Sigmoid colon (tissue), 4 donors: ENCODE measurements around the gene SCUBE3.

Source experiments
- CTCF ChIP-seq, 4 experiments: fragments of 450-650 bp in 3 of 4; fragments of 200-600 bp in 1 of 4; IDR thresholded peaks; one replicate each; pipeline ENCODE4 v1.5.1; 2016 to 2019; ENCODE audit warnings: antibody characterized with exemption in 4 of 4, mild to moderate bottlenecking in 3 of 4, moderate library complexity in 2 of 4
- POLR2A ChIP-seq, 2 donors: fragments of 450-650 bp; IDR thresholded peaks; one replicate each; pipeline ENCODE4 v1.6.1; 2016; ENCODE audit warnings: antibody characterized with exemption in 2 of 2, mild to moderate bottlenecking in 2 of 2, moderate library complexity in 2 of 2
- POLR2AphosphoS5 ChIP-seq, 4 donors: sonication (generic); formaldehyde crosslinking; IDR thresholded peaks; one replicate each; pipeline ENCODE4 v1.6.1; 2017; ENCODE audit warnings: antibody characterized with exemption in 4 of 4

DNA sequence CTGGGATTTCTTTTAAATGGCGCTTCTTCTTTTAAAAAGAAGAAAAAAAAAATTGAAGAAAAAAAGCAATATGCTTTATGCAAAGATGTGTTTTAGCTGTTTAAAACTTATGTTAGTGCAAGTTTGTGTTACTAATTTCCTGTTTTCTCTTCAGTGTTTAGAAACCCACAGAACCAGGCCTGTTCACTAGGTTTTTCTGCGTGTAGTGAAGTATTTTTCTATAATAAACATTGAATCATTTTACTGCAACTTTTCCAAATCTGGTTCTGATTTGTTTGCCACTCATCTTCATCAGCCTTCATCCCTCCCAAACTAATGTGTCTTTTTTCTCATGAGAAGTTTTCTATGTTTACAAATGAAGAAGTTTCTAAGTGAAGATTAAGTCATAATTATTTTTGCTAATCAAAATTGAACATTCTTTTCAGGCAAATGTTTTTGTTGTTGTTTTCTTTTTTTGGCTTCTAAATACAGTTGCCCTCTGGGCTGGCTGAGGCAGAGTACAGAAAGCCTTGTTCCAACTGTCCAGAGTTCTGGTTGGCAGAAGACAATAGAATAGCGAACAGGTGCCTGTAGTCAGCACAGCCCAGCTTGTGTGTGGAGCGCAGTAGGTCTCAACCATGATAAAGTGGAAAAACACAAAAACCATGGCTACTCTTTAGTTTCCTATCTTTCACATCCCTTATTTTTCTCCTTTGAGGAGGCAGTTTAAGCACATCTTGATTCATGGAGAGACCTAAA lies 60.2 kb downstream of the SCUBE3 start:
- no peak for TF ChIP-seq CTCF (IDR thresholded peaks at IDR 0.05)
- TF ChIP-seq POLR2A (IDR thresholded peaks at IDR 0.05) = no peak
- TF ChIP-seq POLR2AphosphoS5 (IDR thresholded peaks at IDR 0.05) = no peak
